Peyer's patch (tissue), 4 donors: ENCODE measurements around the gene MYMX. TPM values are rescaled to one million over a fixed set of nuclear protein-coding genes. Genes with fewer than 3 reads are reported as not detected.
A peak's percentile ranks its signal among the peaks of the same experiment; 100 is the strongest.

Experiments
- DNase-seq, 3 donors: peaks; one replicate each; pipeline ENCODE4 v3.0.0-alpha.2; 2017 to 2019
- H3K27ac ChIP-seq, 4 donors: fragments of 200-600 bp; sonication (generic); one replicate each; pipeline ENCODE4 v1.5.1; 2016 to 2019
- H3K27me3 ChIP-seq, 2 donors: fragments of 200-600 bp; sonication (generic); one replicate each; pipeline ENCODE4 v1.5.1; 2019
- H3K36me3 ChIP-seq, 3 donors: fragments of 200-600 bp; sonication (generic); one replicate each; pipeline ENCODE4 v1.5.1; 2016 to 2019
- H3K4me1 ChIP-seq, 4 donors: fragments of 200-600 bp; sonication (generic); one replicate each; pipeline ENCODE4 v1.5.1; 2016 to 2019
- H3K4me3 ChIP-seq, 4 donors: fragments of 200-600 bp; sonication (generic); 1 replicate in 3 of 4; 2 replicates in 1 of 4; pipeline ENCODE4 v1.5.1; 2016 to 2019; ENCODE audit warnings: mild to moderate bottlenecking in 1 of 4
- H3K9me3 ChIP-seq, 4 donors: fragments of 200-600 bp; sonication (generic); one replicate each; pipeline ENCODE4 v1.5.1; 2016 to 2019; ENCODE audit warnings: mild to moderate bottlenecking in 1 of 4
- POLR2A ChIP-seq, 2 donors: fragments of 450-650 bp; IDR thresholded peaks; one replicate each; pipeline ENCODE4 v1.5.1; 2017; ENCODE audit warnings: antibody characterized with exemption in 2 of 2, mild to moderate bottlenecking in 2 of 2, moderate library complexity in 2 of 2
- total RNA-seq, 4 donors: library from RNA; depleted of rRNA; stranded (reverse); fragments of >200 nt; gene quantifications; one replicate each; pipeline ENCODE4 v1.1.0, GENCODE V29; 2016
- TF ChIP-seq, protein P1 (sequence below), 6 experiments: fragments of 450-650 bp in 4 of 6; fragments of 200-600 bp in 2 of 6; sonication (generic) in 1 of 6; IDR thresholded peaks; one replicate each; pipeline ENCODE4 v1.5.1; 2017 to 2019; ENCODE audit warnings: antibody characterized with exemption in 6 of 6, mild to moderate bottlenecking in 3 of 6, moderate library complexity in 1 of 6

Gene MYMX
- total RNA-seq, 4 donors from 2014 or later = not detected

DNA sequence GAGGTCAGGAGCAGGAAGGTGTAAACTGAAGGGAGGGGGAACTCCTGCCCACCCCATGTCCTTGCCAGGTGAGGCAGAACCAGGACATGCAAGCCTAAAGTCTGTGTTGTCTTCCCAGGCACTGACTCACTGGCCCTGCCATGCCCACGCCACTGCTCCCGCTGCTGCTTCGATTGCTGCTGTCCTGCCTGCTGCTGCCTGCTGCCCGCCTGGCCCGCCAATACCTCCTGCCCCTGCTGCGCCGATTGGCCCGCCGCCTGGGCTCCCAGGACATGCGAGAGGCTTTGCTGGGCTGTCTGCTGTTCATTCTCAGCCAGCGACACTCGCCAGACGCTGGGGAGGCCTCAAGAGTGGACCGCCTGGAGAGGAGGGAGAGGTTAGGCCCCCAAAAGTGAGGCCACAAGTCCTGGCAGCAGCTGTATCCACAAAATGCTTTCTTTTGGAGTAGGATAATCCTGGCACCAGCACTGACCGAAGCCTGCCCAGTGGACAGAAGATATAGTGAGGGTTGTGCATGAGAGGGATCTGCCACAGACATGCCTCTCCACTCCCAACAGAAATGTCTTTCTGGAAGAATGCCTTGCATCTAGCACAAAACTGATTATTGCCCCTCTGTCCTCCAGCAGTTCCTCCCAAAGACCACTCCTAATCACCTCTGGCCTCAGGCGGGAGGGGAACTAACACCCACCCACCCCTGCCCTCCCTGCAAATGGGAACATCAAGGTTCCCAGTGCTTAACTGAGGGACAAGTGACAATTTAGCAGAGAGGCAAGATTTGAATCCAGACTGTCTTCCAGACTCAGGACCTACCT, 812 bp downstream of the MYMX start:
- TF ChIP-seq, protein P1, sequence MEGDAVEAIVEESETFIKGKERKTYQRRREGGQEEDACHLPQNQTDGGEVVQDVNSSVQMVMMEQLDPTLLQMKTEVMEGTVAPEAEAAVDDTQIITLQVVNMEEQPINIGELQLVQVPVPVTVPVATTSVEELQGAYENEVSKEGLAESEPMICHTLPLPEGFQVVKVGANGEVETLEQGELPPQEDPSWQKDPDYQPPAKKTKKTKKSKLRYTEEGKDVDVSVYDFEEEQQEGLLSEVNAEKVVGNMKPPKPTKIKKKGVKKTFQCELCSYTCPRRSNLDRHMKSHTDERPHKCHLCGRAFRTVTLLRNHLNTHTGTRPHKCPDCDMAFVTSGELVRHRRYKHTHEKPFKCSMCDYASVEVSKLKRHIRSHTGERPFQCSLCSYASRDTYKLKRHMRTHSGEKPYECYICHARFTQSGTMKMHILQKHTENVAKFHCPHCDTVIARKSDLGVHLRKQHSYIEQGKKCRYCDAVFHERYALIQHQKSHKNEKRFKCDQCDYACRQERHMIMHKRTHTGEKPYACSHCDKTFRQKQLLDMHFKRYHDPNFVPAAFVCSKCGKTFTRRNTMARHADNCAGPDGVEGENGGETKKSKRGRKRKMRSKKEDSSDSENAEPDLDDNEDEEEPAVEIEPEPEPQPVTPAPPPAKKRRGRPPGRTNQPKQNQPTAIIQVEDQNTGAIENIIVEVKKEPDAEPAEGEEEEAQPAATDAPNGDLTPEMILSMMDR (IDR thresholded peaks at IDR 0.05) = no peak
- TF ChIP-seq POLR2A (IDR thresholded peaks at IDR 0.05) = no peak
- Histone ChIP-seq H3K4me3 (no peak overlapping the region), H3K27ac (peak overlapping the region in 3 of 4 donors; percentile 62 to 82 (median 78)), H3K36me3 (no peaks in the 10 kb centered on the region), H3K27me3 (no peaks in the 10 kb centered on the region), H3K4me1 (peaks cover 0 to 50% (median 14%) of the 10 kb centered on the region in 4 donors), H3K9me3 (no peaks in the 10 kb centered on the region)
- no peak for DNase-seq

- Histone ChIP-seq H3K9me3 (no peaks in the 10 kb centered on the region), H3K4me3 (peak overlapping the region; percentile 45 to 56 (median 46)), H3K4me1 (peaks cover 0 to 64% (median 17%) of the 10 kb centered on the region in 4 donors), H3K27ac (peak overlapping the region; percentile 52 to 82 (median 78)), H3K27me3 (no peaks in the 10 kb centered on the region), H3K36me3 (no peaks in the 10 kb centered on the region)
- peak in 1 of 2 donors; percentile 27 for TF ChIP-seq POLR2A (IDR thresholded peaks at IDR 0.05)
- TF ChIP-seq, protein P1 (IDR thresholded peaks at IDR 0.05) = peak in 1 of 6 experiments; percentile 8
- peak; percentile 64 to 87 (median 78) for DNase-seq
Observed at GRCh38 chr6:44219053-44219814, 2.5 kb downstream of the MYMX start.

GRCh38 chr6:44219815-44220784, 3.4 kb downstream of the MYMX start:
- H3K27me3 ChIP-seq = no peaks in the 10 kb centered on the region
- no peaks in the 10 kb centered on the region for H3K36me3 ChIP-seq
- peak overlapping the region; percentile 45 to 56 (median 46) for H3K4me3 ChIP-seq
- peak overlapping the region; percentile 52 to 82 (median 78) for H3K27ac ChIP-seq
- no peaks in the 10 kb centered on the region for H3K9me3 ChIP-seq
- TF ChIP-seq POLR2A (IDR thresholded peaks at IDR 0.05) = no peak
- TF ChIP-seq, protein P1 (IDR thresholded peaks at IDR 0.05) = no peak
- DNase-seq = no peak
- H3K4me1 ChIP-seq = peaks cover 0 to 72% (median 17%) of the 10 kb centered on the region in 4 donors

DNA sequence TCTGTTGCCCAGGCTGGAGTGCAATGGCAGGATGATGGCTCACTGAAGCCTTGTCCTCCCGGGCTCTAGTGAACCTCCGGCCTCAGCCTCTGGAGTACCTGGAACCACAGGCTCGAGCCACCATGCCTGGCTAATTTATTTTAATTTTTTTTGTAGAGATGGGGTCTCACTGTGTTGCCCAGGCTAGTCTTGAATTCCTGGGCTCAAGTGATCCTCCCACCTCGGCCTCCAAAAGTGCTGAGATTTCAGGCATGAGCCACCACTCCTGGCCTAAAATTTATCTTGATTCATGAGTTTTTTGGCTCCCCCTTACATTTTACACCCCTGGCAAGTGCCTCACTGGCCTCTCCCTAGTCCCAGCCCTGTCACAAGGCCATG, 4.2 kb downstream of the MYMX start:
- Histone ChIP-seq H3K36me3 (no peaks in the 10 kb centered on the region), H3K27me3 (no peaks in the 10 kb centered on the region), H3K4me3 (no peak overlapping the region), H3K27ac (peak overlapping the region in 3 of 4 donors; percentile 60 to 72 (median 61)), H3K9me3 (no peaks in the 10 kb centered on the region), H3K4me1 (peaks cover 0 to 80% (median 17%) of the 10 kb centered on the region in 4 donors)
- no peak for DNase-seq
- TF ChIP-seq POLR2A (IDR thresholded peaks at IDR 0.05) = no peak
- TF ChIP-seq, protein P1 (IDR thresholded peaks at IDR 0.05) = no peak
